Lung (tissue), 12 donors: ENCODE measurements around the gene AP1G1. TPM values are rescaled to one million over a fixed set of nuclear protein-coding genes. Genes with fewer than 3 reads are reported as not detected.

Source experiments
- ATAC-seq: fragments of 200-7000 bp; cut with Tn5 transposase; one replicate; pipeline ENCODE4 v1.9.1; 2020; ENCODE audit warnings: moderate number of reproducible peaks; ENCODE audit not compliant: insufficient read depth, low FRiP score
- DNase-seq, 3 donors: peaks; one replicate each; pipeline ENCODE4 v3.0.0-alpha.2; 2013 to 2017
- H3K27ac ChIP-seq, 2 donors: one replicate each; pipeline ENCODE4 v1.5.1; 2013; ENCODE audit warnings: mild to moderate bottlenecking in 2 of 2, moderate library complexity in 2 of 2, control low read depth in 1 of 2, inconsistent platforms in 1 of 2, low read depth in 1 of 2, low read length in 1 of 2
- H3K27me3 ChIP-seq, 3 donors: one replicate each; pipeline ENCODE4 v1.5.1; 2013; ENCODE audit warnings: low read length in 2 of 3; ENCODE audit not compliant: control insufficient read depth in 3 of 3, insufficient read depth in 3 of 3
- H3K36me3 ChIP-seq, 4 donors: one replicate each; pipeline ENCODE4 v1.5.1; 2013; ENCODE audit warnings: low read length in 4 of 4, mild to moderate bottlenecking in 1 of 4, moderate library complexity in 1 of 4; ENCODE audit not compliant: control insufficient read depth in 4 of 4, insufficient read depth in 4 of 4
- H3K4me1 ChIP-seq, 5 donors: one replicate each; pipeline ENCODE4 v1.5.1; 2013; ENCODE audit warnings: low read length in 5 of 5, mild to moderate bottlenecking in 2 of 5, moderate library complexity in 1 of 5; ENCODE audit not compliant: control insufficient read depth in 5 of 5, insufficient read depth in 5 of 5
- H3K4me3 ChIP-seq: one replicate; pipeline ENCODE4 v1.5.1; 2013; ENCODE audit warnings: mild to moderate bottlenecking, control low read depth, moderate library complexity
- H3K9ac ChIP-seq, 2 donors: one replicate each; pipeline ENCODE4 v1.5.1; 2013; ENCODE audit warnings: low read length in 2 of 2, control low read depth in 1 of 2; ENCODE audit not compliant: insufficient read depth in 1 of 2
- H3K9me3 ChIP-seq, 4 donors: one replicate each; pipeline ENCODE4 v1.5.1; 2013; ENCODE audit warnings: low read length in 3 of 4, mild to moderate bottlenecking in 1 of 4, moderate library complexity in 1 of 4; ENCODE audit not compliant: control insufficient read depth in 4 of 4, insufficient read depth in 3 of 4
- WGBS, 2 donors: extraction: QIAGEN DNeasy Blood & Tissue Kit; methylation state at CpG; one replicate each; pipeline ENCODE4 v1.1.7; 2013; 5-methylcytosine and 5-hydroxymethylcytosine counted together
- polyA plus RNA-seq, 2 donors: library from polyadenylated mRNA; stranded (reverse); fragments of 200-250 nt; gene quantifications; one replicate each; pipeline ENCODE4 v1.2.1, GENCODE V29; 2013
- total RNA-seq, 2 donors: library from RNA; depleted of rRNA in 1 of 2; stranded (reverse); fragments of >200 nt in 1 of 2; gene quantifications; one replicate each; pipeline ENCODE4 v1.2.1, GENCODE V29; 2014 to 2021
- TF ChIP-seq, protein P1 (sequence below): IDR thresholded peaks from 2 replicates; pipeline ENCODE4 v1.5.1; 2012; ENCODE audit warnings: mild to moderate bottlenecking; ENCODE audit errors: control extremely low read depth, extremely low read depth
- donor health status: control.
- donor health status: control.
- donor health status: Bipolar disorder and iron deficiency.
- donor health status: healthy.
- donor health status: DM: yes; HTN: yes; CAD: no.

Gene AP1G1
- total and polyA plus RNA-seq, 4 donors, result 14.7 to 136 (median 64.5) TPM

- ATAC-seq (no peak), DNase-seq (peak in 2 of 3 donors; percentile 41 to 60)
- Histone ChIP-seq H3K4me3 (no peak overlapping the region), H3K4me1 (peaks cover 0 to 7% (median 5%) of the 10 kb centered on the region in 5 donors), H3K36me3 (peaks cover 0 to 9% (median 5%) of the 10 kb centered on the region in 4 donors), H3K27ac (peak overlapping the region in 1 of 2 donors; percentile 40), H3K9ac (no peak overlapping the region), H3K27me3 (no peaks in the 10 kb centered on the region), H3K9me3 (no peaks in the 10 kb centered on the region)
- TF ChIP-seq, protein P1, sequence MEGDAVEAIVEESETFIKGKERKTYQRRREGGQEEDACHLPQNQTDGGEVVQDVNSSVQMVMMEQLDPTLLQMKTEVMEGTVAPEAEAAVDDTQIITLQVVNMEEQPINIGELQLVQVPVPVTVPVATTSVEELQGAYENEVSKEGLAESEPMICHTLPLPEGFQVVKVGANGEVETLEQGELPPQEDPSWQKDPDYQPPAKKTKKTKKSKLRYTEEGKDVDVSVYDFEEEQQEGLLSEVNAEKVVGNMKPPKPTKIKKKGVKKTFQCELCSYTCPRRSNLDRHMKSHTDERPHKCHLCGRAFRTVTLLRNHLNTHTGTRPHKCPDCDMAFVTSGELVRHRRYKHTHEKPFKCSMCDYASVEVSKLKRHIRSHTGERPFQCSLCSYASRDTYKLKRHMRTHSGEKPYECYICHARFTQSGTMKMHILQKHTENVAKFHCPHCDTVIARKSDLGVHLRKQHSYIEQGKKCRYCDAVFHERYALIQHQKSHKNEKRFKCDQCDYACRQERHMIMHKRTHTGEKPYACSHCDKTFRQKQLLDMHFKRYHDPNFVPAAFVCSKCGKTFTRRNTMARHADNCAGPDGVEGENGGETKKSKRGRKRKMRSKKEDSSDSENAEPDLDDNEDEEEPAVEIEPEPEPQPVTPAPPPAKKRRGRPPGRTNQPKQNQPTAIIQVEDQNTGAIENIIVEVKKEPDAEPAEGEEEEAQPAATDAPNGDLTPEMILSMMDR, result no peak
- WGBS, 2 donors, result 38 to 53% methylated on average over 3 of the region's 3 CpGs
Measured at GRCh38 chr16:71781741-71782140, 26.9 kb downstream of the AP1G1 start.

DNA sequence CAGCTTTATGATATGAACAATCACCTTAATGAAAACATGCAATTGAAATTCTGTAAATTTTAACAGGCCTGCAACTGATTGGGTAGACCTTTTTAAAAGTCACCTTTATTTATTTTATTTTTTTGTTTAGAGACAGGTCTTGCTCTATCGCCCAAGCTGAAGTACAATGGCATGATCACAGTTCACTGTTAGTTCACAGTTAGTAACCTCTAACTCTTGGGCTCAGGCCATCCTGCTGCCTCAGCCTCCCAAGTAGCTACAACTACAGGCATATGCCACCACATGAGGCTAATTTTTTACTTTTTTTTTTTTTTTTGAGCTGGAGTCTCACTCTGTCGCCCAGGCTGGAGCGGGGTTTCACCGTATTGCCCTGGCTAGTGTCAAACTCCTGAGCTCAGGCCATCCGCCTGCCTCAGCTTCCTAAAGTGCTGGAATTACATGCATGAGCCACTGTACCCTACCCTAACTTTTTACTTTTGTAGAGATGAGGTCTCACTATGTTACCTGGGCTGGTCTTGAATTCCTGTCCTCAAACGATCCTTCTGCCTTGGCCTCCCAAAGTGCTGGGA lies 28.0 kb downstream of the AP1G1 start:
- 96 to 97% methylated on average over 6 of the region's 6 CpGs for WGBS, 2 donors
- TF ChIP-seq, protein P1, result no peak
- Histone ChIP-seq H3K4me1 (peaks cover 0 to 7% (median 5%) of the 10 kb centered on the region in 5 donors), H3K27me3 (no peaks in the 10 kb centered on the region), H3K9ac (no peak overlapping the region), H3K36me3 (peaks cover 0 to 9% (median 6%) of the 10 kb centered on the region in 4 donors), H3K9me3 (no peaks in the 10 kb centered on the region), H3K4me3 (no peak overlapping the region), H3K27ac (no peak overlapping the region)
- ATAC-seq (no peak), DNase-seq (no peak)

GRCh38 chr16:71778780-71779179 lies 29.9 kb downstream of the AP1G1 start:
- Histone ChIP-seq H3K9ac (no peak overlapping the region), H3K4me1 (peaks cover 0 to 7% (median 5%) of the 10 kb centered on the region in 5 donors), H3K4me3 (no peak overlapping the region), H3K9me3 (no peaks in the 10 kb centered on the region), H3K27me3 (no peaks in the 10 kb centered on the region), H3K27ac (no peak overlapping the region), H3K36me3 (peaks cover 0 to 11% (median 8%) of the 10 kb centered on the region in 4 donors)
- WGBS, 2 donors, result 68 to 85% methylated on average over 5 of the region's 5 CpGs
- ATAC-seq (no peak), DNase-seq (peak in 2 of 3 donors; percentile 18 to 32)
- TF ChIP-seq, protein P1, result no peak

GRCh38 chr16:71777329-71777728 lies 31.3 kb downstream of the AP1G1 start:
- TF ChIP-seq, protein P1, result no peak
- Histone ChIP-seq H3K27me3 (no peaks in the 10 kb centered on the region), H3K4me3 (no peak overlapping the region), H3K9ac (no peak overlapping the region), H3K27ac (no peak overlapping the region), H3K4me1 (peaks cover 0 to 7% (median 5%) of the 10 kb centered on the region in 5 donors), H3K36me3 (peaks cover 5 to 22% (median 11%) of the 10 kb centered on the region in 4 donors), H3K9me3 (no peaks in the 10 kb centered on the region)
- DNase-seq, result no peak
- ATAC-seq, result no peak
- 96% methylated on average over 10 of the region's 10 CpGs for WGBS, 2 donors
